K562 (cell line): ENCODE measurements around the gene WTAP. TPM values are rescaled to one million over a fixed set of nuclear protein-coding genes. Genes with fewer than 3 reads are reported as not detected.
A peak's percentile ranks its signal among the peaks of the same experiment; 100 is the strongest.

Experiments
- ADNP ChIP-seq: fragments of 200-800 bp; sonication (Bioruptor generic); IDR thresholded peaks from 2 replicates; pipeline ENCODE4 v1.6.1; 2016; ENCODE audit warnings: missing genetic modification characterization, missing compliant biosample characterization
- ARNT ChIP-seq, 2 experiments: fragments of 450-650 bp; IDR thresholded peaks; 2 replicates each; pipeline ENCODE4 v1.6.1; 2016; ENCODE audit warnings: mild to moderate bottlenecking in 1 of 2
- BRD9 ChIP-seq: fragments of 450-650 bp; IDR thresholded peaks from 2 replicates; pipeline ENCODE4 v1.6.1; 2018; ENCODE audit warnings: low read depth; ENCODE audit not compliant: partially characterized antibody
- CBFA2T2 ChIP-seq: fragments of 450-650 bp; conservative IDR thresholded peaks from 2 replicates; pipeline ENCODE4 v1.6.1; 2017; ENCODE audit warnings: mild to moderate bottlenecking
- CTCFL ChIP-seq: IDR thresholded peaks from 2 replicates; pipeline ENCODE4 v1.6.1; 2011; ENCODE audit warnings: borderline replicate concordance, low read depth, mild to moderate bottlenecking, moderate library complexity, low read length; ENCODE audit not compliant: insufficient read depth, poor library complexity, severe bottlenecking
- ELF1 ChIP-seq: fragments of 200-800 bp; sonication (Bioruptor generic); IDR thresholded peaks from 2 replicates; pipeline ENCODE4 v1.6.1; 2016; ENCODE audit warnings: missing genetic modification characterization, missing compliant biosample characterization
- KDM1A ChIP-seq, 2 experiments: fragments of 450-650 bp; IDR thresholded peaks; 2 replicates each; pipeline ENCODE4 v1.6.1; 2016; ENCODE audit warnings: mild to moderate bottlenecking in 2 of 2
- NCOR1 ChIP-seq: fragments of 450-650 bp; IDR thresholded peaks from 2 replicates; pipeline ENCODE4 v1.6.1; 2016; ENCODE audit warnings: mild to moderate bottlenecking, moderate library complexity
- PHB2 ChIP-seq: fragments of 450-650 bp; IDR thresholded peaks from 2 replicates; pipeline ENCODE4 v1.6.1; 2017; ENCODE audit warnings: low read depth
- POLR2H ChIP-seq: IDR thresholded peaks from 2 replicates; pipeline ENCODE4 v1.6.1; 2016; ENCODE audit warnings: missing genetic modification characterization, low read depth, mild to moderate bottlenecking, control low read depth, missing compliant biosample characterization, moderate library complexity
- SLC30A9 ChIP-seq: fragments of 250-450 bp; sonication (Bioruptor Pico); IDR thresholded peaks from 2 replicates; pipeline ENCODE4 v1.8.0; 2022; ENCODE audit warnings: mild to moderate bottlenecking, moderate library complexity
- SMAD4 ChIP-seq: fragments of 250-450 bp; sonication (Bioruptor Pico); conservative IDR thresholded peaks from 2 replicates; pipeline ENCODE4 v1.8.0; 2021; ENCODE audit warnings: inconsistent platforms, mild to moderate bottlenecking, moderate library complexity
- SMARCA4 ChIP-seq: fragments of 450-650 bp; IDR thresholded peaks from 2 replicates; pipeline ENCODE4 v1.6.1; 2016
- TAL1 ChIP-seq: fragments of 450-650 bp; IDR thresholded peaks from 2 replicates; pipeline ENCODE4 v1.6.1; 2016; ENCODE audit warnings: mild to moderate bottlenecking
- TEAD4 ChIP-seq, 2 experiments: sonication (generic) in 1 of 2; formaldehyde crosslinking in 1 of 2; IDR thresholded peaks; 2 replicates each; pipeline versions ENCODE4 v1.6.1 to v1.8.0; 2012 to 2022; ENCODE audit warnings: borderline replicate concordance in 1 of 2, inconsistent platforms in 1 of 2, low read length in 1 of 2, mild to moderate bottlenecking in 1 of 2, missing genetic modification reagents in 1 of 2
- ZNF239 ChIP-seq: fragments of 250-450 bp; sonication (Bioruptor Pico); IDR thresholded peaks from 2 replicates; pipeline ENCODE4 v1.4.0; 2020; ENCODE audit warnings: mild to moderate bottlenecking
- ZNF507 ChIP-seq: conservative IDR thresholded peaks from 2 replicates; pipeline ENCODE4 v1.6.1; 2017; ENCODE audit warnings: missing genetic modification characterization, missing compliant biosample characterization
- polyA plus RNA-seq, 8 experiments: library from polyadenylated mRNA; depleted of rRNA in 4 of 8; stranded (reverse) in 5 of 8; unstranded in 3 of 8; fragments of >200 nt; fragmentation: Nextera tagmentation in 2 of 8; fragmentation: Illumina TruSeq in 1 of 8; extraction: Ambion mirVana in 2 of 8; extraction: Trizol in 1 of 8; gene quantifications; 2 replicates each; pipeline versions ENCODE4 v1.2.1 to v1.2.3, GENCODE V29; 2011 to 2014; ENCODE audit warnings: inconsistent platforms in 1 of 8, missing spikeins in 1 of 8
- total RNA-seq, 7 experiments: library from RNA; depleted of rRNA in 6 of 7; stranded (reverse); fragments of >200 nt in 6 of 7; fragmentation: Illumina TruSeq in 2 of 7; extraction: Trizol in 2 of 7; gene quantifications; 2 replicates each; pipeline versions ENCODE4 v1.2.1 to v1.2.3, GENCODE V29; 2011 to 2021; ENCODE audit warnings: low replicate concordance in 1 of 7
- TF ChIP-seq, protein P1 (sequence below): fragments of 150-350 bp; IDR thresholded peaks from 2 replicates; pipeline ENCODE4 v1.6.1; 2014; ENCODE audit warnings: low read depth, mild to moderate bottlenecking, low read length, borderline replicate concordance

The WTAP gene
- total and polyA plus RNA-seq, 9 of the 15 experiments (the other 6 are each of a cell fraction or from before 2014, with no cell fraction given), result 52.4 to 156 (median 110) TPM

- TF ChIP-seq CTCFL (no peak), POLR2H (peak; percentile 45; the same call in 1 of the 2 replicates), BRD9 (peak; percentile 48), TEAD4 (IDR thresholded peaks at IDR 0.05; ENCODE audit: low read length) (peak; percentile 83), TEAD4 (CRISPR knock-in tag; IDR thresholded peaks at IDR 0.05; ENCODE audit: borderline replicate concordance) (no peak), CBFA2T2 (peak; percentile 36; the same call in 1 of the 2 replicates), PHB2 (no peak), ZNF239 (CRISPR knock-in tag) (no peak), SMARCA4 (peak; percentile 69; the same call in 1 of the 2 replicates), KDM1A (IDR thresholded peaks at IDR 0.05) (peak; percentile 66 to 67; a peak in 2 of 4 replicates), ZNF507 (tag) (no peak), NCOR1 (peak; percentile 53; the same call in 1 of the 2 replicates), SMAD4 (CRISPR knock-in tag) (0 out of 2 replicates have a peak, but pooled peaks have one; percentile 37), ELF1 (tag) (no peak), SLC30A9 (CRISPR knock-in tag) (no peak), ADNP (tag) (0 out of 2 replicates have a peak, but pooled peaks have one; percentile 29), ARNT (IDR thresholded peaks at IDR 0.05) (no peak), TAL1 (peak; percentile 63; the same call in 1 of the 2 replicates)
- TF ChIP-seq, protein P1, sequence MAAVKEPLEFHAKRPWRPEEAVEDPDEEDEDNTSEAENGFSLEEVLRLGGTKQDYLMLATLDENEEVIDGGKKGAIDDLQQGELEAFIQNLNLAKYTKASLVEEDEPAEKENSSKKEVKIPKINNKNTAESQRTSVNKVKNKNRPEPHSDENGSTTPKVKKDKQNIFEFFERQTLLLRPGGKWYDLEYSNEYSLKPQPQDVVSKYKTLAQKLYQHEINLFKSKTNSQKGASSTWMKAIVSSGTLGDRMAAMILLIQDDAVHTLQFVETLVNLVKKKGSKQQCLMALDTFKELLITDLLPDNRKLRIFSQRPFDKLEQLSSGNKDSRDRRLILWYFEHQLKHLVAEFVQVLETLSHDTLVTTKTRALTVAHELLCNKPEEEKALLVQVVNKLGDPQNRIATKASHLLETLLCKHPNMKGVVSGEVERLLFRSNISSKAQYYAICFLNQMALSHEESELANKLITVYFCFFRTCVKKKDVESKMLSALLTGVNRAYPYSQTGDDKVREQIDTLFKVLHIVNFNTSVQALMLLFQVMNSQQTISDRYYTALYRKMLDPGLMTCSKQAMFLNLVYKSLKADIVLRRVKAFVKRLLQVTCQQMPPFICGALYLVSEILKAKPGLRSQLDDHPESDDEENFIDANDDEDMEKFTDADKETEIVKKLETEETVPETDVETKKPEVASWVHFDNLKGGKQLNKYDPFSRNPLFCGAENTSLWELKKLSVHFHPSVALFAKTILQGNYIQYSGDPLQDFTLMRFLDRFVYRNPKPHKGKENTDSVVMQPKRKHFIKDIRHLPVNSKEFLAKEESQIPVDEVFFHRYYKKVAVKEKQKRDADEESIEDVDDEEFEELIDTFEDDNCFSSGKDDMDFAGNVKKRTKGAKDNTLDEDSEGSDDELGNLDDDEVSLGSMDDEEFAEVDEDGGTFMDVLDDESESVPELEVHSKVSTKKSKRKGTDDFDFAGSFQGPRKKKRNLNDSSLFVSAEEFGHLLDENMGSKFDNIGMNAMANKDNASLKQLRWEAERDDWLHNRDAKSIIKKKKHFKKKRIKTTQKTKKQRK, result no peak
Observed at GRCh38 chr6:159728531-159728964, 1.2 kb downstream of the WTAP start (continued).
